GM12878 (cell line): ENCODE results near the gene INHA. TPM values are rescaled to one million over a fixed set of nuclear protein-coding genes. Genes with fewer than 3 reads are reported as not detected.

Experiments
- CUX1 ChIP-seq: IDR thresholded peaks from 2 replicates; pipeline ENCODE4 v1.6.1; 2012; ENCODE audit warnings: improper control_type of control experiment, low read depth, low read length; ENCODE audit not compliant: insufficient replicate concordance
- E4F1 ChIP-seq: fragments of 450-650 bp; IDR thresholded peaks from 2 replicates; pipeline ENCODE4 v1.6.1; 2018; ENCODE audit warnings: borderline replicate concordance, mild to moderate bottlenecking; ENCODE audit not compliant: partially characterized antibody
- JUND ChIP-seq: IDR thresholded peaks from 2 replicates; pipeline ENCODE4 v1.6.1; 2012; ENCODE audit warnings: low read depth, mild to moderate bottlenecking, low read length, improper control_type of control experiment, moderate library complexity
- ZNF217 ChIP-seq: fragments of 450-650 bp; IDR thresholded peaks from 2 replicates; pipeline ENCODE4 v1.6.1; 2017; ENCODE audit warnings: antibody characterized with exemption, mild to moderate bottlenecking
- polyA plus RNA-seq, 11 experiments: library from polyadenylated mRNA; depleted of rRNA in 4 of 11; unstranded in 6 of 11; stranded (reverse) in 5 of 11; fragments of >200 nt; fragmentation: Nextera tagmentation in 4 of 11; fragmentation: Illumina TruSeq in 1 of 11; extraction: Ambion mirVana in 4 of 11; extraction: Trizol in 1 of 11; gene quantifications; 1 replicate in 1 of 11; 2 replicates in 10 of 11; pipeline versions ENCODE4 v1.2.1 to v1.2.3, GENCODE V29; 2011 to 2016; ENCODE audit warnings: inconsistent platforms in 2 of 11, missing spikeins in 2 of 11, low read depth in 1 of 11
- total RNA-seq, 4 experiments: library from RNA; depleted of rRNA in 3 of 4; stranded (reverse); fragments of >200 nt in 3 of 4; fragmentation: Illumina TruSeq in 1 of 4; extraction: Trizol in 1 of 4; gene quantifications; 2 replicates each; pipeline versions ENCODE4 v1.2.1 to v1.2.3, GENCODE V29; 2013 to 2021

INHA gene
- total and polyA plus RNA-seq, 10 of the 15 experiments (the other 5 are each of a cell fraction or from before 2014, with no cell fraction given): not detected

- TF ChIP-seq E4F1 (no peak), JUND (no peak), ZNF217 (no peak), CUX1 (no peak)
Measured at GRCh38 chr2:219576505-219577388, 4.6 kb downstream of the INHA start (continued).
